GM13976 (cell line): ENCODE results near the gene PHPT1.
"Not testable (repeated sequence)": the region's sequence is repeated elsewhere in the genome, so short reads cannot be mapped to it uniquely, and the experiment has no call there.

ENCODE experiments used
- DNase-seq: peaks from one replicate; pipeline ENCODE4 v3.0.0; 2012; ENCODE audit warnings: low spot score
- CTCF ChIP-seq: IDR thresholded peaks from 2 replicates; pipeline ENCODE4 v1.5.1; 2012; ENCODE audit warnings: borderline replicate concordance, mild to moderate bottlenecking; ENCODE audit not compliant: insufficient read depth; ENCODE audit errors: extremely low read depth, missing control alignments, control extremely low read depth
- in situ Hi-C: fragments of 300-500 bp; cut with MboI; formaldehyde crosslinking; loops from one replicate; pipeline ENCODE4 v1.12.0; 2022; ENCODE audit warnings: low sequenced_read_pairs, mixed read lengths, inconsistent platforms; ENCODE audit not compliant: unreplicated experiment

PHPT1 gene

GRCh38 chr9:136835932-136836904 lies 13.0 kb upstream of the PHPT1 start:
- TF ChIP-seq CTCF: no peak
- in situ Hi-C loops: no loop called here
- no peak for DNase-seq

- no peak for TF ChIP-seq CTCF
- DNase-seq: no peak
- in situ Hi-C loops: no loop called here
Measured at GRCh38 chr9:136837146-136837855, 11.9 kb upstream of the PHPT1 start.

- in situ Hi-C loops, DNase-seq: not testable (repeated sequence)
Measured at GRCh38 chr9:136837856-136838277, 11.3 kb upstream of the PHPT1 start.

- no peak for DNase-seq
- in situ Hi-C loops: no loop called here
Measured at GRCh38 chr9:136838314-136839228, 10.6 kb upstream of the PHPT1 start.

GRCh38 chr9:136839229-136840139 lies 9.7 kb upstream of the PHPT1 start:
- no peak for TF ChIP-seq CTCF
- in situ Hi-C loops: no loop called here
- DNase-seq: no peak

More at GRCh38 chr9:136838314-136839228, 10.6 kb upstream of the PHPT1 start:
- no peak for TF ChIP-seq CTCF

GRCh38 chr9:136840140-136840876 lies 8.9 kb upstream of the PHPT1 start:
- no peak for DNase-seq
- in situ Hi-C loops: no loop called here
- no peak for TF ChIP-seq CTCF
